Measurements from ENCODE around the gene OPCML.

The OPCML gene

GRCh38 chr11:133224271-133224670, 308.0 kb downstream of the OPCML start:
- no peak for DNase-seq

DNA sequence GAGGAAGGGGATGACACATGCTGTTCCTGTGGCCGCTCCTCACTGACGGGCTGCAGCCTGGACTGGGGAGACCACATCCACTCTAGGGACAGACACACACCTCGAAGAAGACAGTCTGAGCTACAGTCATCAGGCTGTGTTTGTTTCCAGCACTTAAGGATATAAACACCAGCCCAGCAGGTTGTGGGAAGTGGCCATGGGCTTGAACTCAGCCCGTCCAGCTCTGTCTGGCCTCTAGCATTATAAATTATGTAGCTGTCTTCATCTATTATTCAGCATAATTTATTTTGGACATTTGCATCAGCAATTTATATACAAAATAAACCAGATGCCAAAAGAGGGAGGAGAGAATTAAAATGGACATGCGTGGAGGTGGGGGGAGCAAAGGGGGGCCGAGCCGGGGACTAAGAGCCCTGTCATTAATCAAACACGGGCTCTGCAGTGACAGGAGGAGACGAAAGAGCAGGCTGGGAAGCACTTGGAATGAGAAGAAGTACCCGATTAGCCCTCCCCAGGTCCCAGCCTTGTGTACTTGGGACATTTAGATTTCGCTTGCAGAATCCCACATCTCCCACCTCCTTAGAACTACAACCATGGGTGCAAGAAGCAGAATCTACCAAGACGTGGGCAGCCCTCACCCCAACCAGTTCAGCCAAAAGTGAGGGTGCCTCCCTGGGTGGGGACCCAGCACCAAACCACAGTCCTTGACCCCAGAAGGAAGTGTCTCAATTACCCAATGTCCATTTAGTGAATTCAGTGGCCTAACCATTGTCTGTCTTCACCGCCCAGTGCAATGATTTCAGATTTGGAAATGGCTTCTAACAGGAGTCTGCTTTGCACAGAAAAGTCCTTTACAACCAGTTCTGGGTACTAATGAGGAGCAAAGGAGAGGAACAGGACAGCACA, 309.6 kb downstream of the OPCML start:
- no peak for DNase-seq

GRCh38 chr11:133219543-133219942, 312.8 kb downstream of the OPCML start:
- no peak for DNase-seq

DNA sequence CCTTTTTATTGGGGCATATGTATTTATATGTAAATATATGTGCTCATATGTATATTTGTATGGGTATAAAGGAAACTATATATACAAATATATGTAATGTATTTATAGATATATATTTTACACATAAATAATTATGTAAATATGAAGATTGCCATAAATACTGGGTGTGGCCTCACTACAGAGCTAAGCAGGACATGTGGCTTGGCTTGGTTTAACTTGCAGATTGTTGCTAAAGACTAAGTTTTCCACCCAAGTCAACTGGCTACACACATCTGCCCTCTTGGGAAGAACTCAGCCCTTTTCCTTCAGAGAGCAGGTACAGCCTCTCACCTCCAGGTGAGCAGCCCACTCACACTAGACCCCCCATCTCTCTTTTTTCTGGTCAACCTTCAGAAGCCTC, 315.5 kb downstream of the OPCML start:
- DNase-seq = no peak

DNA sequence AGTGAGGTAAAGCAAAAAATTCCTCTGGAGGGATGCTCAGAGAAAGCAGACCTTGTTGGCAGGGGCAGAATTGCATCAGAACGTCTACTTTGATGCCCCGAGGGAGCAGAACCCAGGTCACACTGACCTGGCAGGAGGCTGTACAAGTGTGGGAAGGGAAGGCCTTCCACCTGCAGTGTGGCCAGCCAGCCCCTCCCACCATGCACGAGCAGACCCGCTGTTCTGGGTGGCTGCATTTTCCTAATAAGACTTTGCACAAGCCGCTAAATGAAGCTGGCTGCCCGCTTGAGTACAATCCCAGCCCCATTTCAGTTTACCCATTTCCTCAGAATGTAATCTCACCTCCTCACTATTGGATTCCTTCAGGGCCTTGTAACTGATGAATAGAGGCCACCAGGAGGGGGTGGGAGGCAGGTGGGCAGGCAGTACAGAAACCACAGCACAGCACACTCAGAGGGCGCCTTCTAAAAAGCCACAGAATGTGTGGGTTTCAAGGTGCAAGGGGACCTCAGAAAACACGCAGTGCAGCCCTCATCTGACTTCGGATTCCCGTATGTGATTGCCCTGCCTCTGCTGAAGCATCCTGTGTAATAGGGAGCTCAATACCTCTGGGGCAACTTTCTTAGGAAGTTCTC, 316.6 kb downstream of the OPCML start:
- DNase-seq = no peak

- DNase-seq = no peak
Observed at GRCh38 chr11:133214646-133215045, 317.7 kb downstream of the OPCML start.

GRCh38 chr11:133212201-133212600, 320.1 kb downstream of the OPCML start:
- DNase-seq = no peak

DNA sequence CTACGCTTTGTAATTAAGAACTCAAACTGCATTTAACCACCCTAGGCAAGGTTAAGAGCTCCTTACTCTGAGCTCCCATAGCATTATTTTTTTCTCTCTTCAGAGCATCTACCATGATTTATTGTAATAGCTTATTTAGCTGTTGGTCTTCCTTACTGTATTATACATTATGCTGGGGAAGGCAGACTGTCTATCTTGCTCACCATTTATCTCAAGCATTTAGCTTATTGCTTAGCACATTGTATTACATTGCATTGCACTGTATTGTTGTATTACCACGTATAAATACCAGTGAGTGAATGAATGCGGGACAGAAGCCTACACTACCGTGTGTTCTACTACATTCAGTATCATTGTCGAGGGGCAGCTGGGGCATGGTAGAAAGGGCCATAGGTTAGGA, 324.3 kb downstream of the OPCML start:
- DNase-seq = no peak

GRCh38 chr11:133206313-133207005, 325.8 kb downstream of the OPCML start:
- no peak for DNase-seq

GRCh38 chr11:133204158-133204557, 328.1 kb downstream of the OPCML start:
- DNase-seq = no peak

GRCh38 chr11:133202816-133203215, 329.5 kb downstream of the OPCML start:
- DNase-seq = no peak

DNA sequence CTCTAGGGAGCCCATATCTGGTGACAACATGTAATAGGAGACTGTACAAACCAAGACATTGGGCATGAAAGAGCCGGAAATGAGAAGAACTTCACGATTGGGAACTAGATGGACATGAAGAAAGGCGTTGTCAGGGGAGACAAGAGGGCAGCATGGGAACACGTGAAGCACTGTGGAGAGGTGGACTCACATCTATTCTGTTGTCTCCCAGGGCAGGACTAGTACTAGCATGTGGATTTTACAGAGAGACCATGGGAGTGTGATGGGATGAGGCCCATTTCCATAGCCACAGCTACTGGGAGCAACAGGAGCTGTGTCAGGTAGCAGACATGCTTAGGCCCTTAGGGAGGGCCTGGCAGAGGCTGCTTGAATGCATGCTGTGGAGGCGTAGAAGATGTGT, 333.9 kb downstream of the OPCML start:
- DNase-seq = no peak

GRCh38 chr11:133197425-133197824, 334.9 kb downstream of the OPCML start:
- no peak for DNase-seq

- no peak for DNase-seq
Observed at GRCh38 chr11:133191931-133192330, 340.4 kb downstream of the OPCML start.

DNA sequence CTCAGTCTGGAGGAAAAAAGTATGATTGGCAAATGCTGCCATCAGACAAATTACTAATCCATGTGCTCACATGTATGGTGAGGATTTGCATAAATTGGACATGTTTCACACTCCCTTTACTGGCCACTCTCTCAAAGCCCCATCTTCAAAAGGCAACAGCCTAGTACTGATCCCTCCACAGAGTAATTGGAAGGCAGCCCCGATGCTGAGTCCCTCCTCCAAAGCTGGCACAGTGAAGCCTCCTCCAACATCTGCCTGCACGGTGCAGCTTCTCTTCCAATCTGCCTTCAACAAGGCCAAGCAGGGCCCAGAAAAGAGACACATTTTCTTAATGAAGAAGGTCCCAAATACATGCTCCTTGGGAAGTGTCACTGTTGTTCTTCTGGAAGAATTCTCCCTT, 350.6 kb downstream of the OPCML start:
- no peak for DNase-seq

GRCh38 chr11:133181066-133181465, 351.2 kb downstream of the OPCML start:
- DNase-seq = no peak

GRCh38 chr11:133180201-133180600, 352.1 kb downstream of the OPCML start:
- DNase-seq = no peak

DNA sequence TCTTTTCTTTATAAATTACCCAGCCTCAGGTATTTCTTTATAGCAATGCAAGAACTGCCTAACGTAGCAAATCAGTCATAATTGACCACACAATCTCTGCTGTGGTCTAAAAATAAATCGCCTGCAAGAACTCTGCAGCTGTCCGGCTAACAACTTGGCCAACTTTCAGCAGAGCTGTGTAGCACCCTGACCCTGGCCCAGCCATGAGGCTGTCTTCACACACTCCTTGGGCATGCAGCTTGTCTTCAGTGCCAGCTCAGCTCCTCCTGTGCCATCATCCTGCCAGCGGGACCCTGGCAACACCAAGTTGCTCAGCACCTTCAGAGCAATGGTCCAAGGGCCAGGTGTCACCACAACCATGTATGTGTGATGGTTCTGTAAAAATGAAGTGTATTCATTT, 355.6 kb downstream of the OPCML start:
- DNase-seq = no peak

- DNase-seq = no peak
Observed at GRCh38 chr11:133175103-133175502, 357.2 kb downstream of the OPCML start.

DNA sequence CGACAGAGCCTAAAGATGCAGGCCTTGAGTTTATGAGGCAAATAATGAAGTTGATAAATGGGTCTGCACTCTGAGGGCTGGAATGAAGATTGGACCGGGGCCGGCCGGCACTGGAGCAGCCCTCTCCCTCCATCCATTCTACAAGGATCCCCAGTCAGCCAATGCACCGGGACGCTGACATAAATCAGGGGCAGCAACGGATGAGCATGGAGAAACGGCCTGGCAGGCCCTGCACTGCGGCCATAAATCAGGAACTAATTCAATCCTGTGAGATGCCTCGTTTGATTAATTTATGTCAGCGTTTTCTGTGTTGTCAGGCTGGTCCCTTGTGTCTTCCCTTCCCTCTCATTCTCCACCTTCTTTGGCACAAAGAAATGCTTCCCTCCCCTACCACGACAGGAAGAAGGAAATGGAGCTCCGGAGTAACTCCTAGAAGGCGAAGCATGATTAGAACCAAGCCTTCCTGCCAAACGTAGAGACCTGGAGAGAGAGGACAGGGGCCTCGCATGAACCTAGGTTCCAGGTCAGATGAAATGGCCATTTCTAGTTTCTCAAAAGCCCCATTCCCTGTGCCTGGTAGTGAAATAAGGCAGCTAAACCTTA, 358.4 kb downstream of the OPCML start:
- no peak for DNase-seq

DNA sequence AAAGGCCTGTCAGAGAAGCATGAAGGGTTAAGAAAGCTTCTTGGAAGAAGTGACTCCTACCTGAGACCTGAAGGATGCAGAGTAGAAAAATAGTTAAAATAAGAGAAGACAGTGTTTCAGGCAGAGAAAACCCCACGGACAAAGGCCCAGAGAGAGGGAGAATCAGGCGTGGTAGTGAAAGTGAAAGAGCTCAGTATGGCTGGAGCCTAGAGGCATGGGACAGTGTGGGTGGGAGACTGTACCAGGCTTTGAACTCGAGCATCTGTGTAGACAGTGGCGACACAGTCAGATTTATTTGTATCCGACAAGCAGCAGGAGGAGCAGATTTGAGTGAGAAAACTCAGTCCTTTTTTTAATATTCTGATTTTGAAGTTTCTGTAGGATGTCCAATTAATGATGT, 360.0 kb downstream of the OPCML start:
- DNase-seq = no peak

GRCh38 chr11:133171374-133171773, 360.9 kb downstream of the OPCML start:
- no peak for DNase-seq

DNA sequence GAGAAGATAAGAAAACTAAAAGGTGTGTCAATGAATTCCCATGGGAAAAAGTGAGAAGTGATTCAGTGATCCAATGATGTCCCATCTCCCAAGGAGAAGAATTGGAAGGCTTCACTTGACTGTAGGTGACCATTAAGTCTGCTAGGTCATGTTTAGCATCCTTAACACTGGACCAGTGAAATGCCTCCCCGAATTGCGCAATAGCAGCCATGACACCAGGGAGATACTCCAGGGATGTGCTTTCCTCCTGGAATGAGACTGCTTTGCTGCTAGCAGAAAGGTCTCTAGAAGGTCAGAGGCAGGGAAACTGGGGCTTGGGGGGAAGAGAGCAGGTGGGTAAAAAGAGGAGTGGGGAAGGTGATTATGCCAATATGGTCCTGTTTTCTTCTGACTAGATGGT, 364.3 kb downstream of the OPCML start:
- no peak for DNase-seq
